ENCODE results near the gene BCL6.

The BCL6 gene

GRCh38 chr3:187726564-187726963, 18.7 kb downstream of the BCL6 start:
- Histone ChIP-seq H3K9ac (ENCODE audit: low read depth, low read length, poor library complexity, severe bottlenecking) (no peak overlapping the region), H2AFZ (ENCODE audit: low read length) (no peak overlapping the region), H3K4me2 (ENCODE audit: low read depth, low read length, poor library complexity, severe bottlenecking) (no peak overlapping the region), H4K20me1 (ENCODE audit: insufficient read depth, low read length, poor library complexity, severe bottlenecking) (no peaks in the 10 kb centered on the region), H3K9me2 (replicated peaks; ENCODE audit: low read depth, low read length) (no peaks in the 10 kb centered on the region), H3K27me3 (ENCODE audit: insufficient read depth, low read length, poor library complexity, severe bottlenecking) (no peaks in the 10 kb centered on the region), H3K9me3 (ENCODE audit: insufficient read depth, low read depth, low read length) (no peaks in the 10 kb centered on the region), H3K79me2 (ENCODE audit: insufficient read depth, low read length) (no peaks in the 10 kb centered on the region), H3K36me3 (ENCODE audit: insufficient read depth, low read length) (peaks cover 98% of the 10 kb centered on the region), H3K4me1 (ENCODE audit: insufficient read depth, low read length, poor library complexity, severe bottlenecking) (peaks cover 8% of the 10 kb centered on the region), H3F3A (ENCODE audit: low read depth) (no peaks in the 10 kb centered on the region), H3K4me3 (ENCODE audit: low read length, poor library complexity, severe bottlenecking) (no peak overlapping the region)
- no peak for TF ChIP-seq EZH2phosphoT487 (IDR thresholded peaks at IDR 0.05; ENCODE audit: borderline replicate concordance)
- TF ChIP-seq, protein P1, sequence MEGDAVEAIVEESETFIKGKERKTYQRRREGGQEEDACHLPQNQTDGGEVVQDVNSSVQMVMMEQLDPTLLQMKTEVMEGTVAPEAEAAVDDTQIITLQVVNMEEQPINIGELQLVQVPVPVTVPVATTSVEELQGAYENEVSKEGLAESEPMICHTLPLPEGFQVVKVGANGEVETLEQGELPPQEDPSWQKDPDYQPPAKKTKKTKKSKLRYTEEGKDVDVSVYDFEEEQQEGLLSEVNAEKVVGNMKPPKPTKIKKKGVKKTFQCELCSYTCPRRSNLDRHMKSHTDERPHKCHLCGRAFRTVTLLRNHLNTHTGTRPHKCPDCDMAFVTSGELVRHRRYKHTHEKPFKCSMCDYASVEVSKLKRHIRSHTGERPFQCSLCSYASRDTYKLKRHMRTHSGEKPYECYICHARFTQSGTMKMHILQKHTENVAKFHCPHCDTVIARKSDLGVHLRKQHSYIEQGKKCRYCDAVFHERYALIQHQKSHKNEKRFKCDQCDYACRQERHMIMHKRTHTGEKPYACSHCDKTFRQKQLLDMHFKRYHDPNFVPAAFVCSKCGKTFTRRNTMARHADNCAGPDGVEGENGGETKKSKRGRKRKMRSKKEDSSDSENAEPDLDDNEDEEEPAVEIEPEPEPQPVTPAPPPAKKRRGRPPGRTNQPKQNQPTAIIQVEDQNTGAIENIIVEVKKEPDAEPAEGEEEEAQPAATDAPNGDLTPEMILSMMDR (conservative IDR thresholded peaks at IDR 0.05; ENCODE audit: low read length) = no peak

DNA sequence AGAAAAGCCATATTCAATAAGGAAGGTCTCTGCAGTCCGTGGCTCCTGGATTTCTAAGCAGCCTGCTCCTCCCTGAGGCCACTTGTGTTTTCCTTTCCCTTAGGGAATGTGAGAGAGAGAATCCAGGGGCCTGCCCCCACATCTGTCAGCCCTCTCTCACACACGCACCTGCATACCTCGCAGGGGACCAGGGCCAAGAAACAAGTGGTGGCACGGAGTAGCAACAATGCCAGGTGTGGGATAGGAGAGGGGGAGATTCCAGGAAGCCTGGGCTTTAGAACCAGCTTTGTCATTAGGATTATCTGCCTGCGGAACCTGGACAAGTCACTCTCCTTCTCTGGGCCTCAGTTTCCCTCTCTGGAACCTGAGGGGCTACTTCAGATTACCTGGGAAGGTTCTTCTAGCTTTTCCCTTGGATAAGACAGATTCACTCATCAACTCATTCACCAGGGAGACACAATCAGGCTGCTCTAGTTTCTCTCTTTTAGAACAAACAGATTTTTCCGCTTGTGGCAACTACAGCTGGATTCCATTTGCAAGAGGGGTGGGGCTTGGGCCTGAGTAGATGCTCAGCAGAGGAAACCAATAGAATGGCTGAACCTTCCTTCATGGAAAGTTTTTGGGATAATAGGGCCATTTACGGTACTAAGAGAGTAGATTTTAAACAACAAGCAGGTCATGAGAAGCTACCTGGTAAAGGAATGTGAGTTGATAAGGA, 19.5 kb downstream of the BCL6 start:
- H3K27me3 ChIP-seq (ENCODE audit: insufficient read depth, low read length, poor library complexity, severe bottlenecking) = no peaks in the 10 kb centered on the region
- peaks cover 7% of the 10 kb centered on the region for H3K4me1 ChIP-seq (ENCODE audit: insufficient read depth, low read length, poor library complexity, severe bottlenecking)
- H3K36me3 ChIP-seq (ENCODE audit: insufficient read depth, low read length) = peaks cover 98% of the 10 kb centered on the region
- no peak overlapping the region for H2AFZ ChIP-seq (ENCODE audit: low read length)
- no peaks in the 10 kb centered on the region for H3K9me2 ChIP-seq (replicated peaks; ENCODE audit: low read depth, low read length)
- H3K4me3 ChIP-seq (ENCODE audit: low read length, poor library complexity, severe bottlenecking) = no peak overlapping the region
- H3K4me2 ChIP-seq (ENCODE audit: low read depth, low read length, poor library complexity, severe bottlenecking) = no peak overlapping the region
- no peaks in the 10 kb centered on the region for H3K79me2 ChIP-seq (ENCODE audit: insufficient read depth, low read length)
- no peaks in the 10 kb centered on the region for H4K20me1 ChIP-seq (ENCODE audit: insufficient read depth, low read length, poor library complexity, severe bottlenecking)
- H3F3A ChIP-seq (ENCODE audit: low read depth) = no peaks in the 10 kb centered on the region
- no peaks in the 10 kb centered on the region for H3K9me3 ChIP-seq (ENCODE audit: insufficient read depth, low read depth, low read length)
- no peak overlapping the region for H3K9ac ChIP-seq (ENCODE audit: low read depth, low read length, poor library complexity, severe bottlenecking)
- TF ChIP-seq EZH2phosphoT487 (IDR thresholded peaks at IDR 0.05; ENCODE audit: borderline replicate concordance) = no peak

DNA sequence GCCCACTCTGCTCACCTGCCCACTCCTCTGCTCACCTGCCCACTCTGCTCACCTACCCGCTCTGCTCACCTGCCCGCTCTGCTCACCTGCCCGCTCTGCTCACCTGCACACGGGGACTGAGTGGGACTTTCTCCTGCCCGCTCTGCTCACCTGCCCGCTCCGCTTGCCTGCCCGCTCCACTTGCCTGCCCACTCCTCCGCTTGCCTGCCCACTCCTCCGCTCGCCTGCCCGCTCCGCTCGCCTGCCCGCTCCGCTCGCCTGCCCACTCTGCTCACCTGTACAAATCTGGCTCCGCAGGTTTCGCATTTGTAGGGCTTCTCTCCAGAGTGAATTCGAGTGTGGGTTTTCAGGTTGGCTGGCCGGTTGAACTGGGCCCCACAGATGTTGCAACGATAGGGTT, 20.0 kb downstream of the BCL6 start:
- Histone ChIP-seq H2AFZ (ENCODE audit: low read length) (no peak overlapping the region), H3K9ac (ENCODE audit: low read depth, low read length, poor library complexity, severe bottlenecking) (no peak overlapping the region), H3K9me2 (replicated peaks; ENCODE audit: low read depth, low read length) (no peaks in the 10 kb centered on the region), H3F3A (ENCODE audit: low read depth) (no peaks in the 10 kb centered on the region), H3K79me2 (ENCODE audit: insufficient read depth, low read length) (no peaks in the 10 kb centered on the region), H3K9me3 (ENCODE audit: insufficient read depth, low read depth, low read length) (no peaks in the 10 kb centered on the region), H4K20me1 (ENCODE audit: insufficient read depth, low read length, poor library complexity, severe bottlenecking) (no peaks in the 10 kb centered on the region), H3K4me3 (ENCODE audit: low read length, poor library complexity, severe bottlenecking) (no peak overlapping the region), H3K27me3 (ENCODE audit: insufficient read depth, low read length, poor library complexity, severe bottlenecking) (no peaks in the 10 kb centered on the region), H3K4me1 (ENCODE audit: insufficient read depth, low read length, poor library complexity, severe bottlenecking) (peaks cover under 1% of the 10 kb centered on the region), H3K4me2 (ENCODE audit: low read depth, low read length, poor library complexity, severe bottlenecking) (no peak overlapping the region), H3K36me3 (ENCODE audit: insufficient read depth, low read length) (peaks cover 97% of the 10 kb centered on the region)
- TF ChIP-seq, protein P1 (conservative IDR thresholded peaks at IDR 0.05; ENCODE audit: low read length) = no peak
- TF ChIP-seq EZH2phosphoT487 (IDR thresholded peaks at IDR 0.05; ENCODE audit: borderline replicate concordance) = no peak

GRCh38 chr3:187722206-187722612, 23.1 kb downstream of the BCL6 start:
- Histone ChIP-seq H3K79me2 (ENCODE audit: insufficient read depth, low read length) (no peaks in the 10 kb centered on the region), H3F3A (ENCODE audit: low read depth) (no peaks in the 10 kb centered on the region), H3K4me1 (ENCODE audit: insufficient read depth, low read length, poor library complexity, severe bottlenecking) (no peaks in the 10 kb centered on the region), H4K20me1 (ENCODE audit: insufficient read depth, low read length, poor library complexity, severe bottlenecking) (no peaks in the 10 kb centered on the region), H3K4me3 (ENCODE audit: low read length, poor library complexity, severe bottlenecking) (no peak overlapping the region), H3K36me3 (ENCODE audit: insufficient read depth, low read length) (peaks cover 67% of the 10 kb centered on the region; the same call in 1 of the 2 replicates), H3K4me2 (ENCODE audit: low read depth, low read length, poor library complexity, severe bottlenecking) (no peak overlapping the region), H3K9me3 (ENCODE audit: insufficient read depth, low read depth, low read length) (no peaks in the 10 kb centered on the region), H2AFZ (ENCODE audit: low read length) (no peak overlapping the region), H3K9ac (ENCODE audit: low read depth, low read length, poor library complexity, severe bottlenecking) (no peak overlapping the region), H3K27me3 (ENCODE audit: insufficient read depth, low read length, poor library complexity, severe bottlenecking) (no peaks in the 10 kb centered on the region), H3K9me2 (replicated peaks; ENCODE audit: low read depth, low read length) (no peaks in the 10 kb centered on the region)
- TF ChIP-seq, protein P1 (conservative IDR thresholded peaks at IDR 0.05; ENCODE audit: low read length) = no peak
- TF ChIP-seq EZH2phosphoT487 (IDR thresholded peaks at IDR 0.05; ENCODE audit: borderline replicate concordance) = no peak
